Sigmoid colon (tissue), 7 donors: ENCODE results near the gene NUDT16L1. TPM values are rescaled to one million over a fixed set of nuclear protein-coding genes. Genes with fewer than 3 reads are reported as not detected.

Source experiments
- DNase-seq: peaks from one replicate; pipeline ENCODE4 v3.0.0-alpha.2; 2019
- H3K27ac ChIP-seq, 4 donors: fragments of 200-600 bp; sonication (generic); one replicate each; pipeline ENCODE4 v1.5.1; 2016 to 2019; ENCODE audit warnings: mild to moderate bottlenecking in 1 of 4
- H3K27me3 ChIP-seq, 3 donors: fragments of 200-600 bp; sonication (generic); one replicate each; pipeline ENCODE4 v1.5.1; 2019; ENCODE audit warnings: mild to moderate bottlenecking in 1 of 3
- H3K36me3 ChIP-seq, 4 donors: fragments of 200-600 bp; sonication (generic); one replicate each; pipeline ENCODE4 v1.5.1; 2016 to 2019
- H3K4me1 ChIP-seq, 4 donors: fragments of 200-600 bp; sonication (generic); one replicate each; pipeline ENCODE4 v1.5.1; 2017 to 2019
- H3K4me3 ChIP-seq, 4 donors: fragments of 200-600 bp; sonication (generic); one replicate each; pipeline ENCODE4 v1.5.1; 2017 to 2019; ENCODE audit warnings: mild to moderate bottlenecking in 2 of 4, moderate library complexity in 1 of 4
- H3K9me3 ChIP-seq, 4 donors: fragments of 200-600 bp in 3 of 4; sonication (generic) in 3 of 4; one replicate each; pipeline versions ENCODE4 v1.5.1 to v1.6.1; 2013 to 2019
- EP300 ChIP-seq, 4 donors: sonication (generic); formaldehyde crosslinking; IDR thresholded peaks; one replicate each; pipeline ENCODE4 v1.6.1; 2017; ENCODE audit warnings: antibody characterized with exemption in 4 of 4
- POLR2A ChIP-seq, 2 donors: fragments of 450-650 bp; IDR thresholded peaks; one replicate each; pipeline ENCODE4 v1.6.1; 2016; ENCODE audit warnings: antibody characterized with exemption in 2 of 2, mild to moderate bottlenecking in 2 of 2, moderate library complexity in 2 of 2
- POLR2AphosphoS5 ChIP-seq, 4 donors: sonication (generic); formaldehyde crosslinking; IDR thresholded peaks; one replicate each; pipeline ENCODE4 v1.6.1; 2017; ENCODE audit warnings: antibody characterized with exemption in 4 of 4
- WGBS, 2 donors: extraction: QIAGEN DNeasy Blood & Tissue Kit; methylation state at CpG; one replicate each; pipeline ENCODE4 v1.1.7; 2013; 5-methylcytosine and 5-hydroxymethylcytosine counted together
- intact Hi-C: fragments of 100-400 bp; cut with DNase I; formaldehyde crosslinking; loops from one replicate; pipeline ENCODE4 v1.15.1; 2023
- polyA plus RNA-seq, 3 donors: library from polyadenylated mRNA; stranded (reverse); fragments of 200-250 nt; gene quantifications; one replicate each; pipeline ENCODE4 v1.2.3, GENCODE V29; 2013
- total RNA-seq, 4 donors: library from RNA; depleted of rRNA; stranded (reverse); fragments of >200 nt; gene quantifications; one replicate each; pipeline ENCODE4 v1.1.0, GENCODE V29; 2016
- TF ChIP-seq, protein P1 (sequence below), 4 experiments: fragments of 450-650 bp in 3 of 4; fragments of 200-600 bp in 1 of 4; IDR thresholded peaks; one replicate each; pipeline ENCODE4 v1.5.1; 2016 to 2019; ENCODE audit warnings: antibody characterized with exemption in 4 of 4, mild to moderate bottlenecking in 3 of 4, moderate library complexity in 2 of 4
- donor health status: healthy with polysubstance abuse.
- donor health status: Bipolar disorder and iron deficiency.
- donor health status: healthy.

The NUDT16L1 gene
- total and polyA plus RNA-seq, 7 donors, result 16.6 to 75.1 (median 21.8) TPM

DNA sequence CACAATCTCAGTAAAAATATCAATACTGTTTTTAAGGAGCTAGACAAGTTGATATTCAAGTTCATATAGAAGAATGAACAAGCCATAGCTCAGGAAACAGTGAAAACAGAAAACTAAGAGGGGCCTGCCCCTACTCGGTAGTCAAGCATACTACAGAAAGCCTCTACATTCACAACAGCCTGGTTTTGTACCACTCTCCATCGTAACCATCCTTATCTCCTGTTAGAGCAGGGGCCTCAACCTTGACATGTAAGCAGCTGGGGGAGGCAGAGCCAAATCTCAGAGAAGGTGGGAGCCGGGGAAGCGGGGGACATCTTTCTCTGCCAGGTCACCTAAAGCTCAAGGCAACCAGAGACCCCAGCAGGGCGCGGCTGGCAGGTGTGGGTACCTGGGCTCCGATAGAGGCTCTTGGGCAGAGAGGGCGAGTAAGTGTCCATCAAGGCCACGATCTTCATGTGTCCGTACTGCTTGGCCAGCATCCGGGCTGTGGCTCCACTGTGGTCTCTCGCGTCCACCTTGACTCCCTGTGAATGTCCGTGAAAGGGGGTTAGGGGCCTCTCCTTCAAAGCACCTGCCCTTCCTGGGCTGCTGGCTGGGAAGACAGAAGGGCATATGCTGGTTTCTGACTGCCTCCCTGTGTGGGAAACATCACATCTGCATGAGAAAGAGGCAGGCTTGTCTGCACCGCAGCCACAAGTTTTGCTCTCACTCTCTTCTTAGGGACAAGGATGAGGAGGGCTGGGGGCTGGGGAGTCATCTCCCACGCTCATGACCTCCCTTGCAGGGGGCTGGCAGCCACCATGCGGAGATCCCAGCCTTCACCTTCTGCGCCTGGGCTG, 20.5 kb downstream of the NUDT16L1 start:
- no peak overlapping the region for H3K4me3 ChIP-seq
- intact Hi-C loops, result no loop called here
- no peak overlapping the region for H3K27ac ChIP-seq
- no peaks in the 10 kb centered on the region for H3K27me3 ChIP-seq
- WGBS, 2 donors, result 92 to 94% methylated on average over 18 of the region's 18 CpGs
- H3K4me1 ChIP-seq, result no peaks in the 10 kb centered on the region
- H3K36me3 ChIP-seq, result peaks cover 0 to 70% (median 8%) of the 10 kb centered on the region in 4 donors
- no peak for DNase-seq
- no peaks in the 10 kb centered on the region for H3K9me3 ChIP-seq
- TF ChIP-seq POLR2AphosphoS5 (IDR thresholded peaks at IDR 0.05) (no peak), EP300 (IDR thresholded peaks at IDR 0.05) (no peak), POLR2A (IDR thresholded peaks at IDR 0.05) (no peak)
- TF ChIP-seq, protein P1, sequence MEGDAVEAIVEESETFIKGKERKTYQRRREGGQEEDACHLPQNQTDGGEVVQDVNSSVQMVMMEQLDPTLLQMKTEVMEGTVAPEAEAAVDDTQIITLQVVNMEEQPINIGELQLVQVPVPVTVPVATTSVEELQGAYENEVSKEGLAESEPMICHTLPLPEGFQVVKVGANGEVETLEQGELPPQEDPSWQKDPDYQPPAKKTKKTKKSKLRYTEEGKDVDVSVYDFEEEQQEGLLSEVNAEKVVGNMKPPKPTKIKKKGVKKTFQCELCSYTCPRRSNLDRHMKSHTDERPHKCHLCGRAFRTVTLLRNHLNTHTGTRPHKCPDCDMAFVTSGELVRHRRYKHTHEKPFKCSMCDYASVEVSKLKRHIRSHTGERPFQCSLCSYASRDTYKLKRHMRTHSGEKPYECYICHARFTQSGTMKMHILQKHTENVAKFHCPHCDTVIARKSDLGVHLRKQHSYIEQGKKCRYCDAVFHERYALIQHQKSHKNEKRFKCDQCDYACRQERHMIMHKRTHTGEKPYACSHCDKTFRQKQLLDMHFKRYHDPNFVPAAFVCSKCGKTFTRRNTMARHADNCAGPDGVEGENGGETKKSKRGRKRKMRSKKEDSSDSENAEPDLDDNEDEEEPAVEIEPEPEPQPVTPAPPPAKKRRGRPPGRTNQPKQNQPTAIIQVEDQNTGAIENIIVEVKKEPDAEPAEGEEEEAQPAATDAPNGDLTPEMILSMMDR (IDR thresholded peaks at IDR 0.05), result no peak

DNA sequence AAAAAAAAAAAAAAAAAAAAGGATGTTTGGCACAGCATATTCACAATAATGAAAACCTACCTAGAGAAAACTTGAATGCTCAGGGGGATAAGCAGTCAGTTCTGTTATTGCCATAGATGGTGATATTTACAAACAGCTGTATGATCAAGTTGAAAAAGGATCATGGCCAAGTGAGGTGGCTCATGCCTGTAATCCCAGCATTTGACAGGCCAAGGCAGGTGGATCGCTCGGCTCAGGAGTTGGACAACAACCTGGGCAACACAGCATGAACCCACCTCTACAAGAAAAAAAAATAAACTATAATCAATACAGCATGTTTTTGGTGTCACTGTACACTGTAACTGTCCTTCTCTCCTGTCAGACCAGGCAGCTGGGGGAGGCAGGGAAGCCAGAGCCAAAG, 21.6 kb downstream of the NUDT16L1 start:
- no peak overlapping the region for H3K4me3 ChIP-seq
- H3K27ac ChIP-seq, result no peak overlapping the region
- TF ChIP-seq POLR2AphosphoS5 (IDR thresholded peaks at IDR 0.05) (no peak), EP300 (IDR thresholded peaks at IDR 0.05) (no peak), POLR2A (IDR thresholded peaks at IDR 0.05) (no peak)
- TF ChIP-seq, protein P1 (IDR thresholded peaks at IDR 0.05), result no peak
- H3K4me1 ChIP-seq, result no peaks in the 10 kb centered on the region
- DNase-seq, result no peak
- H3K27me3 ChIP-seq, result no peaks in the 10 kb centered on the region
- WGBS, 2 donors, result 89 to 96% methylated on average over 2 of the region's 2 CpGs
- H3K36me3 ChIP-seq, result peaks cover 0 to 68% (median 7%) of the 10 kb centered on the region in 4 donors
- intact Hi-C loops, result no loop called here
- H3K9me3 ChIP-seq, result no peaks in the 10 kb centered on the region

DNA sequence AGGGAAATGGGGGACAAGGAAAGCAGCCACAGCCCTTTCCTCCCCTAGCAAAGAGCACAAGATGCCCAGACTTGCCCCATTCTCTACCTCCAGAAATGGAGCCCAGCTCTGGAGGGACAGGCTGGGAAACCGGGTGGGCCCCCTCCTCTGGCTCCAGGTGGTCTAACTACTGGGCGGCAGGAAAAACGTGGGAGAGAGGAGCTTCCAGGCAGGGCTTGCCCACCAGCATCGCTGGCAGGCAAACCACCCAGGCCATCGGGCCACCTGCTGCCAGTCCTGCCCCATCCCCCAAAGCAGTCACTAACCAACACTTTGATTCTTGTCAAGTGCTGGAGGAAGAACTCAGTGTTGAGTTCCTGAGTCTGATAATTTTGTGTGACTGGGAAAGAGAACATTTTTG, 25.1 kb downstream of the NUDT16L1 start:
- 86 to 89% methylated on average over 5 of the region's 5 CpGs for WGBS, 2 donors
- no peak for DNase-seq
- Histone ChIP-seq H3K9me3 (no peaks in the 10 kb centered on the region), H3K36me3 (peaks cover 0 to 51% (median 4%) of the 10 kb centered on the region in 4 donors), H3K27ac (no peak overlapping the region), H3K4me1 (no peaks in the 10 kb centered on the region), H3K27me3 (no peaks in the 10 kb centered on the region), H3K4me3 (no peak overlapping the region)
- TF ChIP-seq POLR2AphosphoS5 (IDR thresholded peaks at IDR 0.05), result no peak
- no peak for TF ChIP-seq POLR2A (IDR thresholded peaks at IDR 0.05)
- TF ChIP-seq, protein P1 (IDR thresholded peaks at IDR 0.05), result no peak
- TF ChIP-seq EP300 (IDR thresholded peaks at IDR 0.05), result no peak
- intact Hi-C loops, result no loop called here

DNA sequence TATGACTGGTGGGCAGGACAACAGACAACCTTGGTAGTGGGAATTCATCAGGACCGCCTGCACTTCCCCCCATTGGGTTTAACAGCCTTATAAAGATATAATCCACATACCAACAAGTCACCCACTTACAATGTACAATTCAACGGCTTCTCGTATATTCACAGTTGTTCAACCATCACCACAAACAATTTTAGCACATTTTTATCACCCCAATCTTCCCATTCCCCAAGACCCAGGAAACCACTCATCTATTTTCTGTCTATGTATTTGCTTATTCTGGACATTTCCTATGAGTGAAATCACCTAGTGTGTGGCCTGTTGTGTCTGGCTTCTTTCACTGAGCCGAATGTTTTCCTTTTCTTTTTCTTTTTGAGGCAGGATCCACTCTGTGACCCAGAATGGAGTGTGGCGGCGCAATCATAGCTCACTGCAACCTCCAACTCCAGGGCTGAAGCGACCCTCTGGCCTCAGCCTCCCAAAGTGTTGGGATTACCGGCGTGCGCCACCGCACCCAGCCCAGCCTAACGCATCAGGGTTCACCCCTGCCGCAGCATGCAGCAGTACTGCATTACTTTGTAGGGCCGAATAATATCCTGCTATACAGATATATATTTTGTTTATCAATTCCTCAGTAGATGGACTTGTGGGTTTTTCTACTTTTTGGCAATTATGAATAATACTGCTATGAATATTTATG, 29.9 kb downstream of the NUDT16L1 start:
- Histone ChIP-seq H3K9me3 (no peaks in the 10 kb centered on the region), H3K4me1 (no peaks in the 10 kb centered on the region), H3K36me3 (peaks cover 6 to 56% (median 13%) of the 10 kb centered on the region in 4 donors), H3K27me3 (no peaks in the 10 kb centered on the region), H3K4me3 (no peak overlapping the region), H3K27ac (no peak overlapping the region)
- TF ChIP-seq EP300 (IDR thresholded peaks at IDR 0.05), result no peak
- TF ChIP-seq, protein P1 (IDR thresholded peaks at IDR 0.05), result no peak
- TF ChIP-seq POLR2AphosphoS5 (IDR thresholded peaks at IDR 0.05), result no peak
- no peak for TF ChIP-seq POLR2A (IDR thresholded peaks at IDR 0.05)
- DNase-seq, result no peak
- intact Hi-C loops, result no loop called here
- 96 to 97% methylated on average over 14 of the region's 14 CpGs for WGBS, 2 donors
